Activated CD4-positive, CD25-positive, alpha-beta regulatory T cell treated with anti-CD3 and anti-CD28 coated beads, Interleukin-2, amount 50 U/mL, for 72 hours (primary cell): ENCODE measurements around the gene LIMS2.

Experiments used
- DNase-seq: peaks from one replicate; pipeline ENCODE4 v3.0.0; 2021

LIMS2 gene

DNA sequence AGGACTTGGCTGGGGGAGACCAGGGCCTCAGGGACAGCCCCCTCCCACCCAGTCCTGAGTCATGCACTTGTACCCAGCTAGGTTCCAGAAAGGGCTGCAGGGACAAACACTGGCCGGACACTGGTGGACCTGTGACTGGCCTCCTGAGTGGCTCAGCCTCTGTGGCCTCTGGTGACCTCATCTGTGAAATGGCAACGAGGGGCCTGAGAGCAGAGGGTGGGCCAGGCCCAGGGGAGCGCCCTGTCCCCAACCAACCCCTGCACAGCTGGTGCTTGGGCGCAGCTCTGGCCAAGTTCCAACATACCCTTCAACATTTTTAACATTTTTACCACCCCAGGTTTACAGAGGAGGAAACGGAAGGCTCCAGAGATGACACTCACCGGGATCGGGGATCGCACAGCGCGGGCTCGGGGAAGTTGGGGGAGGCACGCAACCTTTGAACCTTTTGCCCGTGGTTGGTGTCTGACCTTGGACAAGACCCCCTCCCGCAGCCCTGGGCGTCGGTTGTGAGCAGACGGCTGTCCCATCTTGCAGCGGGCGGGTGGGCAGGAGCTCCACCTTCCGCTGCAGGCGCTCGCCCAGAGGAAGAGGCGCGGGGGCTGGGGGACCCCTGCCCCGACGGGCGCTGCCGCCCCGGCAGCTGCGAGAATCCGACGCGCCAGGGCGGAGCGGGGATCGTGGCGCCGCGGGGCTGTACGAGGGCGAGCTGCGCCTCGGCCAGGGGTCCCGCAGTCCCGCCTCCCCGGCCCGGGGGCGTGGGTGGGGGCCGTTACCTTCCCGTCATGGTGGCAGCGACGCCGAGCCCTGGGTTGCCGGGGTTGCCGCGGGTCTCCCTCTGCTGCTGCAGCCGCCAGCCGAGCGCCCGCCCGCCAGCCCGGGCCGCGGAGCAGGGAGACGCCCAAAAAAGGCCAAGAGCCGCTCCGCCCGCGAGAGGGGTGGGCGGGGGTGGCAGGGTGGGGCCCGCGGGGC lies 805 bp downstream of the LIMS2 start:
- no peak for DNase-seq

DNA sequence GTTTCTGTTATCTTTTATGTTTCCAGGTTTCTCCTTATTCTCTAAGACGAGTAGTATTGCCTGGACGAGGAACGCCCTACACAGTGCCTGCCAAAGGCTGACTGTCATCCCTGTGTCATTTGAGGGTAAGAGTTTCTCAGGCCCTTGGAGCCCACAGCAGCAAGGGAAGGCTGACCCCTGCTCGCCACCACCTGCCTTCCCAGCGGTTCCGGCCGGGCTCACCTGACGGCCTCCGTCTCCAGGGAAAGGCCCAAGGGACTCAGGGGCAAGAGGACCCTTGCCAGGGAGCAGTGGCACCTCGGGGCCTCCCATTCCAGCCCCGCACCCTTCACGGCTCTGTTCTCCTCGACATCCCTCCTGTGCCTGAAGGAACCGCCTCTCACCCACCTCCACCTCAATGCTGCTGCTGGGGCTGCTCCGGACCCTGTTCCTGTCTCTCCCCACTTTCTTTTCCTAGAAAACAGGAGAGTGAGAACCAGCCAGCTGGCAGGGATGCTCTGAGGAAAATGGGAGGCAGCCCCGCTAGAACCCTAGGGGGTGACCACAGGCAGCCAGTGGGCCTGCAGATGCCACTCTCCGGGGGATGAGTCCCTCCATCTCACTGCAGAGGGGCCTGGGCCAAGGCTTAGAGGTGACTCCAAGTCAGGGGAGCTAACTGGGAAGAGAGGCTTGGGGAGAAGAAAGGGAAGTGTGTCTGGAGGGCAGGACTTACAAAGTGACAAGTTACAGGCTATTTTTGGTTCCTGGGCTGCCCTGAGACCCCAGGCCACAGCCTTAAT lies 1.9 kb downstream of the LIMS2 start:
- DNase-seq: no peak

DNA sequence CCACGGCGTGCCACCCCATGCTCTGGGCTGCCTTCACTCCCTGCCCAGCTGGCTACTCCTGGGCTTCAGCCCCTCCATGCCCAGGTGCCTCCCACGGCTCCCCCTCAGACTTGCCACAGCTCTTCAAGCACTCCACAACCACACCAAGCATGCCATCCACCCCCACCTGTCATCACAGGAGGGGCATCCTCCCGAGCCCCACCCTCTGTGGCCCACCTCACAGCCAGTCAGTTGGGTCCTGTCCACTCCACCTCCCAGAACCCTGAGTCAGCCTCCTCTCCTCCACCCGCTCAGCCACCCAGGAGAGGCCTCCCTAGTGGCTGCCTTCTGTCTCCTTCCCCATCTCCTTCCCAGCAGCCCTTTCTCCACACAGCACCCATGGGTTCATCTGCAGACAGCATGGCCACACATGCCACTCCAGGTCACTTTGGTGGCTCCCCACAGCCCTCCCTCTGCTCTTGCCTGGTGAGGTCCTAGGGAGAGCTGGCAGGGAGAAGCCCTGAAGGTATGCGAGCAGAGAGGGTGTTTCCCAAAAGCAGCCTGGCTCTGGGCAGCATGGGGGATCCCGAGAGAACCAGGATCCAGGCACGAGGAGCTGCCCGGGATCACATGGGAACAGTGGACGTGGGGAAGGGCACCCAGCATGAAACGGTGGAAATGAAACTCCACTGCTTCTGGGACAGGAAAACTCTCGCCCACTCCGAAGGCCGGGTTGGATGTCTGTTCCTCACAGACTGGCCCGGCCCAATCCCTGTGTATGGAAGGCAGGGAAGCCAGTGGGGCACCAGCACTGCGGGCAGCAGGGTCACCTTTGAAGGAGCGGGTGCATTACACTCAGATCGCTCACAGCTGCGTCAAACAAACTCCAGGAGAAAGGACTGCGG lies 2.7 kb downstream of the LIMS2 start:
- no peak for DNase-seq

DNA sequence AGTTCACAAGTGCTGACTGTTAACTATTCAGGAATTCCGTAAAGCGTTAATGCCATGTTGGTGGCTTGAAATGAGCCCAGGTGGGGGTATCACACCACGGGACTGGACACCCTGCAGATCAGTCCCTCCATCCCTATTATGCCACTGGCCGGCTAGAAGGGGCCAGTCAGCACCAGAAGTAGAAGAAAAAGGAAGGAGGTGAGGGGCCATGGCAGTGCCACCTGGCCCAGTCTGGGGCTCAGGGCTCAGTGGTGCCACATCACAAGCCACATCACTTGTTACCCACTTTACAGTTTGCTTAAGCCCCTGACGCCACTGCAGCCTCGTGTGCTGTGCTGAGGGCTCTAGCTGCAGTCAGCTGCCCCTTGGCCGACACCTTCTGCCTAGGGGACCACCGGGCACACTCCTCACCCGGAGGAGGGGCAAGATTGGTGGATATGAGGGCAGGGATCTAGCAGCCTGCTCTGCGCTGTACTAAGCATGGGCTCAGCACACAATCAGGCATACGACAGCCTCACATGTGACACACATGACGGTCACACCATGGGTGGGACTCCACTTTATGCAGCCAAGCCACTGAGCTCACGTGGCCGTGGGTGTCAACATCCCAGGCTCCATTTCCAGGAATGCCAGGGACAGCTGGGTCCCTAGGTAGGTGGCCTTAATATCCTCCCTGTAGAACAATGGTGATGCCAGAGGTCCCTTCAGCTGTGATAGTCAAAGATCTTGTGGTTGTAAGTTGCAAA lies 3.6 kb downstream of the LIMS2 start:
- DNase-seq: no peak

DNA sequence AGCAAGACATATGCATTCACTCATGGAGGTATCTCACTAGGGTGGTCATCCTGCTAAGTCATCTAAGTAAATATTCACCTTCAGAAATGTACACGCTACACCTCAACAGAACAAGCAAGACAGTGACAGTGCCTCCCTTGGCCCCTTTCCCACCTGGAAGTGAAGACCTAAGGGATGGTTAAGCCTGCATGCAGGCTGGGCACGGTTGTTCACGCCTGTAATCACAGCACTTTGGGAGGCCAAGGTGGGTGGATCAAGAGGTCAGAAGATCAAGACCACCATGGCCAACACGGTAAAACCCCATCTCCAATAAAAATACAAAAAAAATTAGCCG lies 4.4 kb downstream of the LIMS2 start:
- no peak for DNase-seq

DNA sequence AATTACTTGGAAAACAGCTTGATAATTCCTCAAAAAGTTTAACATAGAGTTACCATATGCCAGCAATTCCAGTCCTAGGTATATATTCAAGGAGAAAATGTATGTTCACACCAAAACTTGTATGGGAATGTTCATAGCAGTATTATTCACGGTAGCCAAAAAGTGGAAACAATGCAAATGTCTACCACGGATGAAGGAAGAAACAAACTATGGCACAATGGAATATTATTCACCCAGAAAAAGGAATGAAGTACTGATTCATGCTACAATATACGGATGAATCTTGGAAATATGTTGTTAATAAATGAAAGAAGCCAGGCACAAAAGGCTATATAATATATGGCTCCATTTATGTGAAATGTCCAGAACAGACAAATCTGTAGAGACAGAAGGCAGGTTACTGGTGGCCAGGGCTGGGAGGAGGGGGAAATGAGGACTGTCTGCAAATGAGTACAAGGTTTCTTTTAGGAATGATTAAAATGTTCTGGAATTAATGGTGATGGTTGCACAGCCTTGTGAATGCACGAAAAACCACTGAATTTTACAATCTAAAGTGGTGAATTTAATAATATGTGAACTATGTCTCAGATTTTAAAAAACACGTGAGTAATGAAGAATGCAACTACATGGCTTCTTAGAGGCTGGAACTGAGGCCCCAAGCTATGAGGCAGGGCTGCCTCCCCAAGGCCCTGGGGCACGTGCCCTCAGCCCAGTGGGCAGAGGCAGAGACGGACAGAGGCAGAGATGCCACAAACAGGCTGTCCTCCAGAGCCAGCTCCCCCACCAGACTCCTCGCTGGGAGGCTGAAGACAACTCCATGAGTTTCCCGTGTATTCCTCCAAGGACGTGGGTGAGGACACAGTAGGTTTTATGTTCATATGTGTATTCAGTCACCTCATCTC lies 5.0 kb downstream of the LIMS2 start:
- no peak for DNase-seq

DNA sequence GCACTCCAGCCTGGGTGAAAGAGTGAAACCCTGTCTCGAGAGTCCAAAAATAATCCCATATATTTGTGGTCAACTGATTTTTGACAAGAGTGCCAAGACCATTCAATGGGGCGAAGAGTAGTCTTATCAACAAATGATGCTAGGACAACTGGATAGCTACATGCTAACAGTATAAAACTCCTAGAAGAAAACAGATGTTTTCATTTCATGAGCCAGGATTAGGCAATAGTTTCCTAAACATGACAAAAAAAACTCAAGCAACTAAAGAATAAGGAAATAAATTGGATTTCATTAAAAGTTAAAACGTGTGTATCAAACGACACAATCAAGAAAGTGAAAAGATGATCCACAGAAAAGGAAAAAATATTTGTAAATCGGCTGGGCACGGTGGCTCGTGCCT lies 6.3 kb downstream of the LIMS2 start:
- no peak for DNase-seq

DNA sequence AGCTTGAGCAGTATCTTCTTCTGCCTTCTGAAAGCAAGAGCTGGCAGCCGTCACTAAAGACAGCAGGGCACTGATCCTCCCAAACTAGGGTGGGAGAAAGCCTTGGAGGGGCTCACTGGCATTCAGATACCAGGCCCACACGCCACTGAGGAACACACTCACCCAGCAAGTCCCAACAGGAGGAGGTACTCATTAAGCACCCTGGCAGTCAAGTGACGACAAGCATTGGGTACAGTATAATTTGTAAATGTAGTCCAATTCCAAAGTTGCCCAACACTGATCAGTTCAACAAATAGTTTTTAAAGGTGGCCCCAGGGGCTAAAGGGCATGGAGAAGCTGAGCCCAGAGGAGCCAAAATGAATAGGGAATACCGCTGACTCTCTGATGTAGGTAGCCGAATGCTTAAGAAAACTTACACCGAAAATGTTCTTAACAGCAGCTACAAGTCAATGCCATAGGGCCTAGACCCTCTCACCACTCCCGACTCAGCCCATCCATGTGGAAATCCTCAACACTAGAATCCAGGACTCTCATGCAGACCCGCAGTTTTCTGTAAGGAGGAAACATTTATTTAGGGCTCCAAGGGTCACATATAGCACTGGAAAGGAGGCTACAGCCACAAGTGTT lies 9.9 kb downstream of the LIMS2 start:
- no peak for DNase-seq

DNA sequence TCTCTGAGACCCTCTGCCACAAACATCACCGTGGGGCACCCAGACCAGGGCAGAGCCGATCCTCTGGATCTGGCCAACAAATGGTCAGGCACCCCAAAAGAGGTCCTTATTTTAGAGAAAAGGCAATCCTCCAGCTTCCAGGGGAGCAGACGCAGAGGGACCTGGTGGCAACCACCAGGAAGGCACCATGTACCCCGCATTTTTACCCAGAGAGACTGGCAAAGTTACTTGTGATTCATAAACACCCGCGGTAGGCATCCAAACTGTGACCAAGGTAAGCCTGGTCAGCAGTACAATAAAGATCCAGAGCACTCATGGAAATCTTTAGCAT lies 10.5 kb downstream of the LIMS2 start:
- DNase-seq: peak; percentile 15

DNA sequence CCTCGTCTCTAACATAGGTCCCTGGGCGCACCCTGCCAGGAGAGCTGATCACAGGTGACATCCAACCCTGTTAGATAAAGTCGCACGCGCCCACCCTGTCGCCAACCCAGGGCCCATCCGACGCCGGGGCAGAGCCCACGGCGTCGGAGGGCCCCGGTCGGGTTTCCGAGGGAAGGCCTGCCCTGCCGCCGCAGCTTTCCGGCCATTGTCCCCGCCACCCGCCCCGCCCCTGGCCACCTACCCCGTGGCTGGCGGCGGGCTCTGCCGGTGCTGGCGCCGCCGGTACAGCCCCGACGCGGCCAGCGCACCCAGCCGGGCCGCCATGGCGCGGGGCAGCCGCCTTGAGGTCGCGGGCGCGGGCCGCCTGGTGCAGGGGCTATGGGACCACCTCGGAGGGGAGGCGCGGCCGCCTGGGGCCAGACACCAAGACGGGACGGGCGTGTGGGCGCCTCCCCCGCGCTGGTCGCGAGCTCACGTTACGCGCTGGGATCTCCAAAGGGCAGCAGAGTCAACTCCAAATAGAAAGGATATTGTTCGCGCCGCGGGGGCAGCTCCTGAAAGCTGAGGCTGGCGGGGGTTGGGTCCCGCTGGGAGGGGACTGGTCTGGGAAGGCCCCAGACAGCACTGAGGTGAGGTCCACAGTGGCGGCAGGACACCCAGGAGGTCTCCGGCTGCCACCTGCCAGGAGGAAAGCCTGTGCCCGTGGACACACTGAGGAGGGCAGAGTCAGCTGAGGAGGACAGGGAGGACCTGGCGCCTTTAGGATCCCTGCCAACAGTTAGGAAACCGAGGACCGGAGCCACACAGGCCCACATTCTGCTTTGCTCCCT lies 11.1 kb downstream of the LIMS2 start:
- DNase-seq: peak; percentile 24

DNA sequence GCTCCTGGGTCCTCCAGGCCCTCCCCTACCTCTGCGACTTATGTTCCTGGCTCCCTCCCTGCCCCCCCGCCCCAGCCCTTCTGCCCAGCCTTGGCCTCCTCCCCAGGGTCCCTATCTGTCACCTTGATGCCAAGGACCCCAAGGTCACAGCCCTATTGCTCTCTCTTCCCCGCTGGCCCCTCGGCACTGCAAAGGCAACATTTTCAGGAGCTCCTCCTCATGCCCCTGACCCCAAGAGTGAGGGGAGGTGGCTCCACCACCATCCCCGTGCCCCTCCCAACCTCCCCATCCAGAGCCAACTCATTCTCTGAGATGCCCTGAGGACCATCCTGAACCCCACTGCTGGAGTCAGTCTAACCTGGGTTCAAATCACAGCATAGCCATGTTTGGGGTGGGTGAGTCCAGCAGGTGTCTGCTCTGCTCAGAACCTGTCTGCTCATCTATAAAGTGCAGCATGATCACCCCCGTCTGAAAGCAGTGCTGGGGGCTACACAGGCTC lies 11.7 kb downstream of the LIMS2 start:
- DNase-seq: peak; percentile 23

DNA sequence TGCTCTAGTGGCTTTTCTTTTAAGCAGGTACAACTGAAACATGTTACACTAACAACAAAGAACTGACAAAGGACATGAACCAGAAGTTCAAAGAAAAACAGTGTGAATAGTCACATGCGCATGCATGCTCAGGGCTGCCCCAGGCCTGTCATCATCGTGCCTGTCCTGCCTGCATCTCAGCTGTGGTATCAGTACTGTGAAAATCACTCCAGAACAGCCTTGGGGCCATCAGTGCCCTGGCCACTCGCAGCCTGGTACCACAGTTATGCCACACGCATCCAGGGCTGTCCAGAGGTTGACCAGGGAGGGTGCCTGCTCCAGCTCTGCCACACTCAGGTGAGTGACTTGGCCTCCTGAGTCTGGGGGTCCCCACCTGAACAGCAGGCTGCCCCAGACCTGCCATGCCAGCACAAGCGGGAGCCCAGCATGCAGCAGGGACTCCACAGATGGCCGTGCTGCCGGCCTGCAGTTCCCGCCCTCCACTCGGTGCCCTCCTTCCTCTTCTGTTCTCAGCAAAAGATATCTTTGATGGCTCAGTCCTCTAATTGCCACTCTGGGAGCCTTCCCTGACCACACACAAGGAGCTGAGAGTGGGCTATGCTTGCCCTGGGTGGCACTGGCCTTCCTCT lies 12.3 kb downstream of the LIMS2 start:
- peak; percentile 19 for DNase-seq

DNA sequence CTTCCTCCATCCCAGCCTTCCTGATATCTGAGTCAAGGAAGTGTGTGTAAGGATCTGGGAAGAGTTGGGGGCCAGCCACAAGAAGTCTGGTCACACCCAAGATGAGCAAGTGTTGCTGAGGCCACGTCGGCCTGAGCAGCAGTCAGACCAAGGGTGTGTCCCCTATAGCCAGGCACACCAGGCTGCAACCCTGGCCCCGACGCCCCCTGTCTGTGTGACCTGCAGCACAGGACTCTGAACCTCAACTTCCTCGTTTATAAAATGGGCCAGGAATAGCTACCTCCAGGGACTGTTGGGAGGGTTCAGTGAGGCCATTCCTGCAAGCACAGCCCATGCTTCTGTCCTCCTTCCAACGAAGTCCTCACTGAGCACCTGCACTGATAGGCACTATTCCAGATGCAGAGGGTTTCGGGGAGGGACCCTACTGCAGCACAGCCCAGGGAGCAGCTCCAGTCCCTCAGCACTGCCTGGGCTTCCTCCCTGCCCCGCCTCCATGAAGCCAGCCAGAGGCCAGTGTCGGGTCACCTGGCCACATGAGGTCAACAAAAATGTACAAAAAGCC lies 13.3 kb downstream of the LIMS2 start:
- DNase-seq: peak; percentile 18

DNA sequence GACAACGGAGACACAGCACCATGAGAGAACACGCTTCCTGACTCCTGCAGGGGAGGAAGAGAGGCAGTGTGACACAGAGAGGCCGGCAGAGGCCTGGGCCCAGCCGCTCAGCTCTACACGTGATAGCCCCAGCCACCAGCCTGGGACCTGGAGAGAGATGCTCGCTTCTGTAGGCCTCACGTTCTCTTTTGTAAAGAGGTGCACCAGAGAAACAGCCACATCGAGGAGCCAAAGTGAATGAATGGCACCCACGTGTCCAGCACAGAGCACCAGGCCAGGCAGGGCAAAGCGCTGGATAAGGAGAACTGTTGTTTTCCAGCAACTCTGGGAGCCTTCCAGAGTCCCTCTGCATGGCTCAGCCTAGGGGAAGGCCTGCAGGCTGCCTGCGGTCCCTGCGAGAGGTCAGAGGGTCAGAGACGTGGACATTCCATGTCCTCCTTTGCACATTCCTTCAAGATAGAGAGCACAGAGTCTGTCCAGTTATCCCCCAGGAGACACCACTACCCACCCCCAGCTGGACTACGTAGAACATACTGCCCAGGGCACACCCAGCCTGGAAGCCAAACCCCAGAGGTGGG lies 14.2 kb downstream of the LIMS2 start:
- no peak for DNase-seq

DNA sequence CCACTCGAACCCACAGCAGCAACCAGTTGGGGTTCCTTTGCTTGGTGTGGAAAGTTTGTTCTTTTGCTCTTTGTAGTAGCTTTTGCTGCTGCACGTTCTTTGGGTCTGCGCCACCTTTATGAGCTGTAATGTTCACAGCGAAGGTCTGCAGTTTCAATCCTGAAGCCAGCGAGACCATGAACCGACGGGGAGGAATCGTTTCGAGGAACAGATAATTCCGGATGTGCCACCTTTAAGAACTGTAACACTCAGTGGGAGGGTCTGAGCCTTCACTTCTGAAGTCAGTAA lies 15.1 kb downstream of the LIMS2 start:
- DNase-seq: no peak

DNA sequence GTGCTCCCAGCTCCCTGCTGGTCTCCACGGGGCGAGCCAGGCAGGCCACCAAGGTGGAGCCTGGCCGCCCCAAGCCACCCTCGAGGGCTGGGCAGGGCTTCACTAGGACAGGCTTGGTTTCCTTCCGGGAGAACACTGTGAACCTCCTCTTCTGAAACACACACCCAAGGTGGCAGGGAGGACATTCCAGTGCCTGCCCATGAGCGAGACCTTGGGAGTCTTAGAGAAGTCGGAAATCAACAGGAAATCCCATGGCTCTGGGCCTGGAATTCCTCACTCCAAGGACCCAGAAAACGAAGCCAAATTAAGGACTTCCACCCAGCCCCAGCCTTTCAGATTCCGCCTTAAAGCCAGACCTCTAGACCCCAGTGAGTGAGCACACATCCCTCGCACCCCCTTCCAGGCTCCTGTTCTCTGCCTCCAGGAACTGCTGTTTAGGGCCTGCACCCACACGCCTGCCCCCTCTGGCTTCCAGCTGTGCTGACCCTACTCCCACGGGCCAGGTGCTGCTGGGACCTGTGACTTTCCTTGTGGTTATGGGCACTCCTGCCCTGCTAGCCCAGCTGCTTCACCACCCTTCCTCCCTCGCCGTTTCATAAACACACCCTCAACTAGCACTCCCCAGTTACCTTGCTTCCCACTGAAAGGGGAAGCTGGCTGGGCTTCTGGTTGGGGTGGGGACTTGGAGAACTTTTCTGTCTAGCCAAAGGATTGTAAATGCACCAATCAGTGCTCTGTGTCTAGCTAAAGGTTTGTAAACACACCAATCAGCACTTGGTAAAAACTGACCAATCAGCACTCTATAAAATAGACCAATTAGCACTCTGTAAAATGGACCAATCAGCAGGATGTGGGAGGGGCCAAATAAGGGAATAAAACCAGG lies 15.7 kb downstream of the LIMS2 start:
- DNase-seq: no peak

DNA sequence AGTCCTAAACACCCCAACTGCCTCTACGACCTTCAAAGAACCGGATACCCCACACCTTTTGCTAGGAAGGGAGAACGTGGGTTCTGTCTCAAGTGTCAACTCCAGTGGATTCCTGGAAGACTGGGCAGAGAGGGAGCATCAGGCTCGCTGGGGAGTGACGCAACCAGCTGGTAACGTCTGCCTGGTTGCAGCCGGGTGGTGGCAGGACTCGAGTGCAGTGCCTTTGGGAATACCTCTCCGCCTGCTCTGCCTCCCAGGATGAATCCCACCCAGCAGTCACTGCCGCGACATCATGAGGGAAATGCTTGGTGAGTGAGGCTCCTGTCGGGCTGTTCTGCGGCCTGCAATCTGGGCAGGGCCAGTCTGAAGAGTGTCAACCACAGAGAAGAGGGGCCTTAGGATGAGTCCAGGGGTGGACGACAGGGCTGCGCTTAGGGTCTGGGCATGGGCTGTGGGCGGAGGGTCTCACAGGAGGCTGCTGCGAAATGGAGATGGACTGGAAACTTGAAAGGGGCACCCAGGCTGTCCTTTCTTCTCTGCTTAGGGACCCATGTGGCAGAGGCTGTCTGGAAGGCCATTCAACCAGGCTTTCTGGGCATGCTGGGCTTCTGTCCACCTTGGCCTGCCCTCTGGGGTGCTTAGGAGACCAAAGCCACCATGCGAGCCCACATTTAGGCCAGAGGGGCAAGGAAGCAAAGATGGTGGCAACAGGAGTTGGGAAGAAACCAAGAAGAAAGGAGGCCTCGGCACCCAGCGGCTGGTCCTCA lies 16.5 kb downstream of the LIMS2 start:
- no peak for DNase-seq
